H1 (cell line): ENCODE results near the gene SLC39A7. TPM values are rescaled to one million over a fixed set of nuclear protein-coding genes. Genes with fewer than 3 reads are reported as not detected.

ENCODE experiments used
- HDAC2 ChIP-seq, 2 experiments: fragments of 300-600 bp in 1 of 2; sonication (generic) in 1 of 2; IDR thresholded peaks; 2 replicates each; pipeline ENCODE4 v1.6.1; 2011 to 2012; ENCODE audit warnings: low read depth in 2 of 2, low read length in 2 of 2, mild to moderate bottlenecking in 2 of 2, moderate library complexity in 2 of 2, borderline replicate concordance in 1 of 2, inconsistent platforms in 1 of 2
- SIRT6 ChIP-seq: IDR thresholded peaks from one replicate; pipeline ENCODE4 v1.7.1; 2012; ENCODE audit warnings: low read length, inconsistent platforms
- SIX5 ChIP-seq: IDR thresholded peaks from 2 replicates; pipeline ENCODE4 v1.6.1; 2011; ENCODE audit warnings: mild to moderate bottlenecking, low read depth, low read length
- polyA plus RNA-seq, 7 experiments: library from polyadenylated mRNA; depleted of rRNA in 3 of 7; stranded (reverse) in 5 of 7; unstranded in 2 of 7; fragments of >200 nt in 5 of 7; fragments of 200-250 nt in 2 of 7; gene quantifications; 1 replicate in 5 of 7; 2 replicates in 1 of 7; 4 replicates in 1 of 7; pipeline versions ENCODE4 v1.2.1 to v1.2.3, GENCODE V29; 2011 to 2013; ENCODE audit warnings: missing spikeins in 2 of 7, mixed read lengths in 2 of 7
- total RNA-seq: library from RNA; stranded (reverse); fragmentation: NEBNext Ultra II Directional; extraction: Animal tissue kit (Norgen Biotek cat#: 25700); gene quantifications from 2 replicates; pipeline ENCODE4 v1.2.1, GENCODE V29; 2021

Gene SLC39A7
- total and polyA plus RNA-seq, 2 of the 8 experiments (the other 6 are each of a cell fraction or from before 2014, with no cell fraction given), result 63.3 to 123 TPM

GRCh38 chr6:33160728-33161344 is 39.8 kb upstream of the SLC39A7 start (continued):
- TF ChIP-seq SIRT6 (no peak), HDAC2 (IDR thresholded peaks at IDR 0.05; ENCODE audit: borderline replicate concordance in 1 of 2, low read depth in 2 of 2, low read length in 2 of 2) (no peak), SIX5 (no peak)
